NB4 (cell line): Measurements from ENCODE around the gene LDAH.

ENCODE experiments used
- CTCF ChIP-seq: IDR thresholded peaks from one replicate; pipeline ENCODE4 v1.5.1; 2012; ENCODE audit warnings: low read depth, low read length
- POLR2A ChIP-seq: IDR thresholded peaks from 2 replicates; pipeline ENCODE4 v1.6.1; 2011; ENCODE audit warnings: mild to moderate bottlenecking; ENCODE audit not compliant: insufficient read length; ENCODE audit errors: extremely low read depth

- no peak for TF ChIP-seq CTCF
- no peak for TF ChIP-seq POLR2A
Measured at GRCh38 chr2:20646446-20646845, 176.5 kb downstream of the LDAH start.
